H1 (cell line): ENCODE measurements around the gene PIWIL1. TPM values are rescaled to one million over a fixed set of nuclear protein-coding genes. Genes with fewer than 3 reads are reported as not detected.

Source experiments
- CTCF ChIA-PET: fragments of 300-600 bp; sonication (Branson Sonifier 250); formaldehyde crosslinking; loops from one replicate; lab custom pipeline; 2021; ENCODE audit not compliant: partially characterized antibody; lab: Charles Lee
- POLR2A ChIA-PET: fragments of 300-600 bp; sonication (Branson Sonifier 250); formaldehyde crosslinking; loops from one replicate; lab custom pipeline; 2021; ENCODE audit warnings: inconsistent platforms; ENCODE audit not compliant: partially characterized antibody; lab: Charles Lee
- DNase-seq, 2 experiments: peaks; one replicate each; pipeline versions ENCODE4 v3.0.0 to v3.0.0-alpha.2; 2010 to 2022; ENCODE audit warnings: low spot score in 2 of 2, low read depth in 1 of 2, mixed read lengths in 1 of 2
- FAIRE-seq: peaks from 2 replicates; lab custom pipeline; 2011; peaks lifted over from hg19 to GRCh38; lab: Jason Lieb, UNC
- H2AFZ ChIP-seq: 2 replicates; pipeline ENCODE4 v1.8.1; 2012; ENCODE audit warnings: low read length, inconsistent platforms
- H2AK5ac ChIP-seq: 2 replicates; pipeline ENCODE4 v1.6.1; 2013; ENCODE audit warnings: low read depth, low read length
- H2BK120ac ChIP-seq: replicated peaks from 2 replicates; pipeline ENCODE3; 2013; ENCODE audit warnings: low read depth, low read length, inconsistent platforms
- H2BK12ac ChIP-seq: 2 replicates; pipeline ENCODE4 v1.6.1; 2013; ENCODE audit warnings: low read depth, low read length
- H2BK15ac ChIP-seq: 2 replicates; pipeline ENCODE4 v1.6.1; 2013; ENCODE audit warnings: low read length
- H2BK20ac ChIP-seq: 2 replicates; pipeline ENCODE4 v1.6.1; 2013; ENCODE audit warnings: low read length
- H2BK5ac ChIP-seq: 2 replicates; pipeline ENCODE4 v1.6.1; 2013; ENCODE audit warnings: low read depth, low read length
- H3K14ac ChIP-seq: 2 replicates; pipeline ENCODE4 v1.6.1; 2013; ENCODE audit warnings: inconsistent platforms; ENCODE audit not compliant: insufficient read length
- H3K18ac ChIP-seq: 2 replicates; pipeline ENCODE4 v1.6.1; 2013; ENCODE audit warnings: low read length; ENCODE audit errors: extremely low read depth
- H3K23ac ChIP-seq: 2 replicates; pipeline ENCODE4 v1.6.1; 2013; ENCODE audit warnings: inconsistent platforms; ENCODE audit not compliant: insufficient read length
- H3K23me2 ChIP-seq: 2 replicates; pipeline ENCODE4 v1.6.1; 2013; ENCODE audit warnings: low read depth, low read length
- H3K27ac ChIP-seq: 2 replicates; pipeline ENCODE4 v1.6.1; 2011; ENCODE audit warnings: low read depth, low read length, inconsistent platforms
- H3K27me3 ChIP-seq, 4 experiments: replicated peaks in 1 of 4; 1 replicate in 1 of 4; 2 replicates in 3 of 4; pipeline versions ENCODE4 v1.6.1 to v1.8.1; 2011 to 2013; ENCODE audit warnings: low read length in 3 of 4, mild to moderate bottlenecking in 3 of 4, inconsistent platforms in 2 of 4, mixed read lengths in 2 of 4, moderate library complexity in 1 of 4; ENCODE audit not compliant: control insufficient read depth in 3 of 4, insufficient read depth in 3 of 4; ENCODE audit errors: extremely low read depth in 1 of 4
- H3K36me3 ChIP-seq, 4 experiments: 2 replicates each; pipeline versions ENCODE4 v1.6.1 to v1.8.1; 2011 to 2013; ENCODE audit warnings: mild to moderate bottlenecking in 4 of 4, low read length in 3 of 4, moderate library complexity in 2 of 4, control low read depth in 1 of 4, inconsistent platforms in 1 of 4; ENCODE audit not compliant: insufficient read depth in 4 of 4, control insufficient read depth in 2 of 4
- H3K4ac ChIP-seq: replicated peaks from 2 replicates; pipeline ENCODE3; 2013; ENCODE audit warnings: low read length, low read depth, mixed read lengths, inconsistent platforms; ENCODE audit not compliant: insufficient read length
- H3K4me1 ChIP-seq, 4 experiments: replicated peaks in 1 of 4; 1 replicate in 1 of 4; 2 replicates in 3 of 4; pipeline versions ENCODE4 v1.6.1 to v1.8.1; 2011 to 2013; ENCODE audit warnings: low read length in 3 of 4, inconsistent platforms in 2 of 4, mixed read lengths in 1 of 4; ENCODE audit not compliant: insufficient read depth in 4 of 4, control insufficient read depth in 3 of 4
- H3K4me2 ChIP-seq, 2 experiments: 2 replicates each; pipeline versions ENCODE4 v1.6.1 to v1.8.1; 2011 to 2013; ENCODE audit warnings: low read depth in 2 of 2, low read length in 2 of 2, control low read depth in 1 of 2, inconsistent platforms in 1 of 2, mild to moderate bottlenecking in 1 of 2; ENCODE audit not compliant: insufficient read depth in 1 of 2
- H3K4me3 ChIP-seq, 4 experiments: fragments of 200-600, 300-600 bp in 1 of 4; sonication (generic), shearing (Covaris generic), sonication (Bioruptor Twin) in 1 of 4; 2 replicates each; pipeline versions ENCODE4 v1.5.1 to v1.8.1; 2011 to 2016; ENCODE audit warnings: low read length in 4 of 4, low read depth in 3 of 4, control low read depth in 2 of 4, inconsistent platforms in 2 of 4, mild to moderate bottlenecking in 2 of 4, mixed read lengths in 1 of 4, moderate library complexity in 1 of 4; ENCODE audit not compliant: insufficient read depth in 2 of 4; ENCODE audit errors: extremely low read depth in 1 of 4
- H3K56ac ChIP-seq: replicated peaks from 2 replicates; pipeline ENCODE3; 2013; ENCODE audit warnings: low read depth, mild to moderate bottlenecking, mixed read lengths, low read length, inconsistent platforms; ENCODE audit not compliant: insufficient read length
- H3K79me1 ChIP-seq: 2 replicates; pipeline ENCODE4 v1.6.1; 2013; ENCODE audit warnings: low read depth, low read length, control low read depth
- H3K79me2 ChIP-seq, 2 experiments: 2 replicates each; pipeline versions ENCODE4 v1.6.1 to v1.8.1; 2012 to 2013; ENCODE audit warnings: low read length in 2 of 2, mild to moderate bottlenecking in 2 of 2, inconsistent platforms in 1 of 2; ENCODE audit not compliant: insufficient read depth in 2 of 2, control insufficient read depth in 1 of 2
- H3K9ac ChIP-seq, 4 experiments: replicated peaks in 1 of 4; 1 replicate in 1 of 4; 2 replicates in 3 of 4; pipeline versions ENCODE4 v1.6.1 to v1.8.1; 2011 to 2013; ENCODE audit warnings: low read depth in 3 of 4, low read length in 3 of 4, control low read depth in 2 of 4, mild to moderate bottlenecking in 2 of 4, moderate library complexity in 2 of 4, inconsistent platforms in 1 of 4; ENCODE audit errors: extremely low read depth in 1 of 4
- H3K9me3 ChIP-seq, 2 experiments: 2 replicates each; pipeline versions ENCODE4 v1.6.1 to v1.8.1; 2012 to 2013; ENCODE audit warnings: mild to moderate bottlenecking in 2 of 2, moderate library complexity in 2 of 2, control low read depth in 1 of 2, inconsistent platforms in 1 of 2, low read depth in 1 of 2, low read length in 1 of 2, mixed read lengths in 1 of 2; ENCODE audit not compliant: insufficient read depth in 2 of 2
- H4K20me1 ChIP-seq, 2 experiments: replicated peaks in 1 of 2; 2 replicates each; pipeline versions ENCODE3 to v1.8.1; 2011 to 2013; ENCODE audit warnings: inconsistent platforms in 2 of 2, low read length in 2 of 2, mild to moderate bottlenecking in 1 of 2; ENCODE audit not compliant: insufficient read depth in 2 of 2, control insufficient read depth in 1 of 2
- H4K5ac ChIP-seq: 2 replicates; pipeline ENCODE4 v1.6.1; 2013; ENCODE audit warnings: low read length, low read depth, mixed read lengths, inconsistent platforms; ENCODE audit not compliant: insufficient read length
- H4K8ac ChIP-seq: 2 replicates; pipeline ENCODE4 v1.8.0; 2013; ENCODE audit warnings: mild to moderate bottlenecking, moderate library complexity, low read length, inconsistent platforms; ENCODE audit not compliant: insufficient read depth; ENCODE audit errors: extremely low read depth
- H4K91ac ChIP-seq: replicated peaks from 2 replicates; pipeline ENCODE3; 2013; ENCODE audit warnings: low read length, mixed read lengths, inconsistent platforms; ENCODE audit not compliant: insufficient read length
- CBX5 ChIP-seq: fragments of 300-800, 300-1000 bp; sonication (generic); IDR thresholded peaks from 2 replicates; pipeline ENCODE4 v1.7.1; 2016; ENCODE audit warnings: antibody characterized with exemption, low read length, low read depth
- CHD1 ChIP-seq: IDR thresholded peaks from 2 replicates; pipeline ENCODE4 v1.6.1; 2012; ENCODE audit warnings: low read depth, low read length, improper control_type of control experiment
- CHD2 ChIP-seq: IDR thresholded peaks from 2 replicates; pipeline ENCODE4 v1.6.1; 2012; ENCODE audit warnings: low read length, improper control_type of control experiment
- CREB1 ChIP-seq: IDR thresholded peaks from 2 replicates; pipeline ENCODE4 v1.6.1; 2012; ENCODE audit warnings: inconsistent platforms
- EZH2 ChIP-seq: fragments of 200-600 bp; sonication (generic); IDR thresholded peaks from 2 replicates; pipeline ENCODE4 v1.7.1; 2012; ENCODE audit warnings: low read depth, mild to moderate bottlenecking, moderate library complexity, low read length, inconsistent platforms; ENCODE audit not compliant: severe bottlenecking
- PHF8 ChIP-seq: fragments of 200-600 bp; sonication (generic); conservative IDR thresholded peaks from 2 replicates; pipeline ENCODE4 v1.7.1; 2012; ENCODE audit warnings: low read depth, mild to moderate bottlenecking, inconsistent platforms, low read length, moderate library complexity
- RAD21 ChIP-seq, 2 experiments: IDR thresholded peaks in 1 of 2; conservative IDR thresholded peaks in 1 of 2; 2 replicates each; pipeline ENCODE4 v1.6.1; 2011; ENCODE audit warnings: low read depth in 2 of 2, low read length in 2 of 2, improper control_type of control experiment in 1 of 2, inconsistent platforms in 1 of 2, mild to moderate bottlenecking in 1 of 2, moderate library complexity in 1 of 2
- RBBP5 ChIP-seq: IDR thresholded peaks from 2 replicates; pipeline ENCODE4 v1.7.1; 2012; ENCODE audit warnings: low read depth, mild to moderate bottlenecking, inconsistent platforms, low read length, moderate library complexity, borderline replicate concordance
- SAP30 ChIP-seq: fragments of 300-600 bp; sonication (generic); IDR thresholded peaks from 2 replicates; pipeline ENCODE4 v1.7.1; 2012; ENCODE audit warnings: low read length, moderate library complexity, mild to moderate bottlenecking, inconsistent platforms; ENCODE audit not compliant: insufficient read depth, insufficient replicate concordance
- SP1 ChIP-seq: IDR thresholded peaks from 2 replicates; pipeline ENCODE4 v1.6.1; 2011; ENCODE audit warnings: low read depth, low read length
- SP4 ChIP-seq: IDR thresholded peaks from 2 replicates; pipeline ENCODE4 v1.6.1; 2012; ENCODE audit warnings: low read length, inconsistent platforms
- SUZ12 ChIP-seq: fragments of 200-600 bp; sonication (generic); IDR thresholded peaks from 2 replicates; pipeline ENCODE4 v1.6.1; 2012; ENCODE audit warnings: mild to moderate bottlenecking, inconsistent platforms, low read length, moderate library complexity, mixed read lengths
- TAF7 ChIP-seq: optimal IDR thresholded peaks from 2 replicates; pipeline ENCODE3; 2011; ENCODE audit warnings: low read depth, mild to moderate bottlenecking, inconsistent platforms, low read length, moderate library complexity, borderline replicate concordance
- TBP ChIP-seq: IDR thresholded peaks from 2 replicates; pipeline ENCODE4 v1.6.1; 2011; ENCODE audit warnings: low read depth, low read length, improper control_type of control experiment
- TEAD4 ChIP-seq: IDR thresholded peaks from 2 replicates; pipeline ENCODE4 v1.6.1; 2012; ENCODE audit warnings: low read depth, low read length, inconsistent platforms, mixed read lengths
- WGBS, 2 experiments: shearing (Covaris generic) in 1 of 2; methylation state at CpG; one replicate each; pipeline versions ENCODE4 v1.1.6 to v1.1.7; 2013 to 2015; ENCODE audit warnings: low lambda C conversion rate in 2 of 2, mixed read lengths in 2 of 2, inconsistent platforms in 1 of 2, low coverage in 1 of 2, missing lambda C conversion rate in 1 of 2; ENCODE audit not compliant: insufficient replicate concordance in 2 of 2, insufficient coverage in 1 of 2, insufficient read length in 1 of 2; ENCODE audit errors: extremely low coverage in 1 of 2, missing lambda C conversion rate in 1 of 2; 5-methylcytosine and 5-hydroxymethylcytosine counted together
- polyA plus RNA-seq, 7 experiments: library from polyadenylated mRNA; depleted of rRNA in 3 of 7; stranded (reverse) in 5 of 7; unstranded in 2 of 7; fragments of >200 nt in 5 of 7; fragments of 200-250 nt in 2 of 7; gene quantifications; 1 replicate in 5 of 7; 2 replicates in 1 of 7; 4 replicates in 1 of 7; pipeline versions ENCODE4 v1.2.1 to v1.2.3, GENCODE V29; 2011 to 2013; ENCODE audit warnings: missing spikeins in 2 of 7, mixed read lengths in 2 of 7
- total RNA-seq: library from RNA; stranded (reverse); fragmentation: NEBNext Ultra II Directional; extraction: Animal tissue kit (Norgen Biotek cat#: 25700); gene quantifications from 2 replicates; pipeline ENCODE4 v1.2.1, GENCODE V29; 2021

PIWIL1 gene
- total and polyA plus RNA-seq, 2 of the 8 experiments (the other 6 are each of a cell fraction or from before 2014, with no cell fraction given), result not detected

DNA sequence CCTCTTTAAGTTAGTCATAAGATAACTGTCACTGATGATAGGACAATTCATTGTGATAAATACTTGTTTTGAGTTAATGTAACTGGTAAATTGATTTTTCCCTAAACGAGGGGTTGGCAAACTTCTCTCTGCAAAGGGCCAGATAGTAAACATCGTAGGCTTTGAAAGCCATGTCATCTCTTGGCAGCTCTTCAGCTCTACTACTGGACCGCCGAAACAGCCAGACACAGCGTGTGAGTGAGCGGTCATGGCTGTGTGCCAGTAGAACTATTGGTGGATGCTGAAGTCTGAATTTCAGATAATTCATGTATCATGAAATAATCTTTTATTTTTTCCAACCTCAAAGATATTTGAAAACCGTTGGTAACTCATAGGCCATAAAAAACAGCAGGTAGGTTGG, 9.9 kb downstream of the PIWIL1 start:
- H3K56ac ChIP-seq, result no peak overlapping the region
- FAIRE-seq, result no peak
- H3K9ac ChIP-seq, result no peak overlapping the region
- H3K9me3 ChIP-seq, result no peaks in the 10 kb centered on the region
- no peak overlapping the region for H3K4ac ChIP-seq
- no peaks in the 10 kb centered on the region for H3K36me3 ChIP-seq
- no peaks in the 10 kb centered on the region for H3K79me1 ChIP-seq
- H3K4me2 ChIP-seq, result no peak overlapping the region
- no peaks in the 10 kb centered on the region for H3K4me1 ChIP-seq
- H3K23me2 ChIP-seq, result no peaks in the 10 kb centered on the region
- H4K91ac ChIP-seq, result no peak overlapping the region
- H2BK12ac ChIP-seq, result no peak overlapping the region
- no peak overlapping the region for H2BK15ac ChIP-seq
- H2BK20ac ChIP-seq, result no peak overlapping the region
- H3K14ac ChIP-seq, result no peak overlapping the region
- H2AK5ac ChIP-seq, result no peak overlapping the region
- POLR2A ChIA-PET, result interaction anchor here (1.3 kb wide), 1 partner anchor 8 kb away, joined by 3 read pairs; no protein-coding TSS in a partner anchor
- no peak overlapping the region for H4K5ac ChIP-seq
- DNase-seq, result no peak
- no peak overlapping the region for H3K4me3 ChIP-seq
- no peak overlapping the region for H2BK5ac ChIP-seq
- H2AFZ ChIP-seq, result no peak overlapping the region
- H4K8ac ChIP-seq, result no peak overlapping the region
- no peaks in the 10 kb centered on the region for H3K79me2 ChIP-seq
- H3K23ac ChIP-seq, result no peak overlapping the region
- 86% methylated on average over 7 of the region's 7 CpGs; no CpG with 5 or more reads in 1 of the 2 experiments for WGBS, 2 experiments
- no peak overlapping the region for H3K18ac ChIP-seq
- no peaks in the 10 kb centered on the region; a peak in 2 of 7 replicates for H3K27me3 ChIP-seq
- CTCF ChIA-PET, result interaction anchor here (1.0 kb wide), 1 partner anchor 305 kb away, joined by 3 read pairs; no protein-coding TSS in a partner anchor
- no peak overlapping the region for H3K27ac ChIP-seq
- no peak overlapping the region for H2BK120ac ChIP-seq
- no peaks in the 10 kb centered on the region for H4K20me1 ChIP-seq
- TF ChIP-seq EZH2 (no peak), CHD1 (no peak), SAP30 (no peak), PHF8 (no peak), CBX5 (no peak), RAD21 (IDR thresholded peaks at IDR 0.05 in 1 of 2, conservative IDR thresholded peaks at IDR 0.05 in 1 of 2; ENCODE audit: low read depth in 2 of 2, low read length in 2 of 2) (no peak), TBP (no peak), TAF7 (no peak), RBBP5 (no peak), CREB1 (no peak), SP4 (no peak), SUZ12 (no peak), SP1 (no peak), CHD2 (no peak), TEAD4 (no peak)
